ENCODE data around the gene IRAG1.

IRAG1 gene

GRCh38 chr11:10646005-10646404 is 47.5 kb downstream of the IRAG1 start:
- CTCF ChIA-PET = interaction anchor here (0.6 to 1.8 kb wide), 2 partner anchors 10 to 28 kb away, joined by 3 to 5 read pairs; no protein-coding TSS in a partner anchor
- TF ChIP-seq ZNF558 (tag by site-specific recombination; IDR thresholded peaks at IDR 0.05) = no peak
- no peak for TF ChIP-seq ZFHX2 (tag by site-specific recombination; conservative IDR thresholded peaks at IDR 0.05)
- TF ChIP-seq ZNF138 (tag by site-specific recombination; IDR thresholded peaks at IDR 0.05; ENCODE audit: borderline replicate concordance) = no peak
- no peak for TF ChIP-seq HIC1 (tag by site-specific recombination; IDR thresholded peaks at IDR 0.05)
- no peak for TF ChIP-seq ZXDB (tag by site-specific recombination; IDR thresholded peaks at IDR 0.05)
- no peak for TF ChIP-seq ZNF48 (tag by site-specific recombination; IDR thresholded peaks at IDR 0.05)
- no peak for TF ChIP-seq ZNF175 (tag by site-specific recombination; IDR thresholded peaks at IDR 0.05)
- no peak for TF ChIP-seq ZNF629 (tag by site-specific recombination; IDR thresholded peaks at IDR 0.05)

GRCh38 chr11:10645212-10645795 is 48.3 kb downstream of the IRAG1 start:
- H3K36me3 ChIP-seq (ENCODE audit: control insufficient read depth in 2 of 2, insufficient read depth in 1 of 2, low read length in 2 of 2) = no peaks in the 10 kb centered on the region
- ChIA-PET CTCF (no interaction called here), POLR2A (no interaction called here)
- TF ChIP-seq ZNF121 (tag by site-specific recombination; IDR thresholded peaks at IDR 0.05) = no peak
- no peak for TF ChIP-seq ZNF626 (tag by site-specific recombination; IDR thresholded peaks at IDR 0.05)
- H3K4me3 ChIP-seq (ENCODE audit: low read depth, low read length) = no peak overlapping the region
- no peaks in the 10 kb centered on the region for H3K4me1 ChIP-seq (ENCODE audit: control insufficient read depth, insufficient read depth, low read length)
- H3K9me3 ChIP-seq (ENCODE audit: control insufficient read depth, insufficient read depth, low read depth, low read length) = no peaks in the 10 kb centered on the region
- no peak overlapping the region for H3K27ac ChIP-seq (ENCODE audit: extremely low read depth, low read depth, low read length)

More at GRCh38 chr11:10646005-10646404, 47.5 kb downstream of the IRAG1 start:
- H3K27ac ChIP-seq (ENCODE audit: extremely low read depth, low read depth, low read length) = no peak overlapping the region
- H3K9me3 ChIP-seq (ENCODE audit: control insufficient read depth, insufficient read depth, low read depth, low read length) = no peaks in the 10 kb centered on the region
- POLR2A ChIA-PET = no interaction called here
- H3K36me3 ChIP-seq (ENCODE audit: control insufficient read depth in 2 of 2, insufficient read depth in 1 of 2, low read length in 2 of 2) = no peaks in the 10 kb centered on the region
- H3K4me1 ChIP-seq (ENCODE audit: control insufficient read depth, insufficient read depth, low read length) = no peaks in the 10 kb centered on the region
- H3K4me3 ChIP-seq (ENCODE audit: low read depth, low read length) = no peak overlapping the region
